ENCODE measurements around the gene ADIPOR2.

Gene ADIPOR2

GRCh38 chr12:1829306-1829900, 138.5 kb downstream of the ADIPOR2 start:
- Histone ChIP-seq H3K9me3 (ENCODE audit: severe bottlenecking) (no peaks in the 10 kb centered on the region), H3K27me3 (ENCODE audit: insufficient read depth, poor library complexity, severe bottlenecking) (peaks cover 34% of the 10 kb centered on the region), H3K4me3 (ENCODE audit: severe bottlenecking) (no peak overlapping the region), H3K4me1 (ENCODE audit: insufficient read depth, poor library complexity, severe bottlenecking) (no peaks in the 10 kb centered on the region), H3K27ac (ENCODE audit: poor library complexity, severe bottlenecking) (no peak overlapping the region), H3K36me3 (ENCODE audit: low read depth) (no peaks in the 10 kb centered on the region)
- DNase-seq (ENCODE audit: low spot score) (peak; percentile 59), ATAC-seq (ENCODE audit: low read depth) (no peak)
- no peak for TF ChIP-seq CTCF (IDR thresholded peaks at IDR 0.05; ENCODE audit: poor library complexity, severe bottlenecking)

- H3K27me3 ChIP-seq (ENCODE audit: insufficient read depth, poor library complexity, severe bottlenecking): peaks cover 27% of the 10 kb centered on the region
- no peak for TF ChIP-seq CTCF (IDR thresholded peaks at IDR 0.05; ENCODE audit: poor library complexity, severe bottlenecking)
- H3K27ac ChIP-seq (ENCODE audit: poor library complexity, severe bottlenecking): no peak overlapping the region
- no peak for ATAC-seq (ENCODE audit: low read depth)
- H3K36me3 ChIP-seq (ENCODE audit: low read depth): no peaks in the 10 kb centered on the region
- H3K9me3 ChIP-seq (ENCODE audit: severe bottlenecking): no peaks in the 10 kb centered on the region
- no peaks in the 10 kb centered on the region for H3K4me1 ChIP-seq (ENCODE audit: insufficient read depth, poor library complexity, severe bottlenecking)
- DNase-seq (ENCODE audit: low spot score): peak; percentile 51
- no peak overlapping the region for H3K4me3 ChIP-seq (ENCODE audit: severe bottlenecking)
Observed at GRCh38 chr12:1830401-1830845, 139.6 kb downstream of the ADIPOR2 start.

- H3K4me3 ChIP-seq (ENCODE audit: severe bottlenecking): no peak overlapping the region
- DNase-seq (ENCODE audit: low spot score) (peak; percentile 75), ATAC-seq (ENCODE audit: low read depth) (peak; percentile 72)
- TF ChIP-seq CTCF (IDR thresholded peaks at IDR 0.05; ENCODE audit: poor library complexity, severe bottlenecking): no peak
- peaks cover 27% of the 10 kb centered on the region for H3K27me3 ChIP-seq (ENCODE audit: insufficient read depth, poor library complexity, severe bottlenecking)
- H3K27ac ChIP-seq (ENCODE audit: poor library complexity, severe bottlenecking): no peak overlapping the region
- no peaks in the 10 kb centered on the region for H3K9me3 ChIP-seq (ENCODE audit: severe bottlenecking)
- H3K36me3 ChIP-seq (ENCODE audit: low read depth): no peaks in the 10 kb centered on the region
- no peaks in the 10 kb centered on the region for H3K4me1 ChIP-seq (ENCODE audit: insufficient read depth, poor library complexity, severe bottlenecking)
Observed at GRCh38 chr12:1830981-1831963, 140.4 kb downstream of the ADIPOR2 start.

GRCh38 chr12:1832801-1833595, 142.1 kb downstream of the ADIPOR2 start:
- DNase-seq (ENCODE audit: low spot score) (peak; percentile 30), ATAC-seq (ENCODE audit: low read depth) (no peak)
- TF ChIP-seq CTCF (IDR thresholded peaks at IDR 0.05; ENCODE audit: poor library complexity, severe bottlenecking): no peak
- no peaks in the 10 kb centered on the region for H3K9me3 ChIP-seq (ENCODE audit: severe bottlenecking)
- H3K4me1 ChIP-seq (ENCODE audit: insufficient read depth, poor library complexity, severe bottlenecking): no peaks in the 10 kb centered on the region
- no peak overlapping the region for H3K4me3 ChIP-seq (ENCODE audit: severe bottlenecking)
- peaks cover 27% of the 10 kb centered on the region for H3K27me3 ChIP-seq (ENCODE audit: insufficient read depth, poor library complexity, severe bottlenecking)
- H3K27ac ChIP-seq (ENCODE audit: poor library complexity, severe bottlenecking): no peak overlapping the region
- H3K36me3 ChIP-seq (ENCODE audit: low read depth): no peaks in the 10 kb centered on the region

All from RWPE2 (cell line).